HG03457 (cell line): ENCODE results near the gene IFITM1.
"Not testable (repeated sequence)": the region's sequence is repeated elsewhere in the genome, so short reads cannot be mapped to it uniquely, and the experiment has no call there.

Experiments
- ATAC-seq: cut with Tn5 transposase; IDR thresholded peaks from one replicate; pipeline ENCODE4 v1.9.1; 2021; ENCODE audit warnings: moderate number of reproducible peaks; ENCODE audit not compliant: unreplicated experiment

Gene IFITM1

DNA sequence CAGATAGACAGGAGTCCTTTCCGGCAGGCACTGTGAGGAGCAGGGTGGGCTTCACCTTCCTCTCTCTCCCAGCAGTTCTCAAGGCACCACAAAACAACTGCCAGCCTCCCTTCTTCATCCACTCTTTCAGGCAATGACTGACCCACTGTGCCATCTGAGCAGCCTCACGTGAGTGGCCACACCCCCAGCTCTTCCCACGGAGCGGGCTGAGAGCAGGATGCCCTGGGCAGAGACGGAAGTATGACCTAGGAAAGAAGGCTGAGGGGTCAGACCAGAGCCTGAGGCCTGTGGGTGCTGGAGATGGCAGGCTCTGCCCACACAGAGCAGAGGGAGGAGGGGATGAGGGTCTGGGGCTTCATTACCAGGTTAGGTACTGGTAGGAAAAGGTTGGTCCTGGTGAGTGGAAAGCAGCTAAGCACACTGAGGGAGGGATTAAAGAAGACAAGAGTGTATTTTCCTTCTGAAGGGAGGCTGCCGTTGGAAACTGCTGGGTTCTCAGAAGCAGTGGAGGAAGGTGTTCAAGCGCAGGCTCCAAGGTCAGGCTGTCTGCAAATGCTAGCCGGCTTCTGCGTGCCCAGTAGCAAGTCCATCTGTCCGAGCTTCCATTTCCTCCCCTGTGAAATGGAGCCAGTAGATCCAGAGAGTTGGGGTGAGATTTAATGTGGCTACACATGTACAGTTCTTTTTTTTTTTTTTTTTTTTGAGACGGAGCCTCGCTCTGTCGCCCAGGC is 31.0 kb upstream of the IFITM1 start:
- ATAC-seq: no peak

DNA sequence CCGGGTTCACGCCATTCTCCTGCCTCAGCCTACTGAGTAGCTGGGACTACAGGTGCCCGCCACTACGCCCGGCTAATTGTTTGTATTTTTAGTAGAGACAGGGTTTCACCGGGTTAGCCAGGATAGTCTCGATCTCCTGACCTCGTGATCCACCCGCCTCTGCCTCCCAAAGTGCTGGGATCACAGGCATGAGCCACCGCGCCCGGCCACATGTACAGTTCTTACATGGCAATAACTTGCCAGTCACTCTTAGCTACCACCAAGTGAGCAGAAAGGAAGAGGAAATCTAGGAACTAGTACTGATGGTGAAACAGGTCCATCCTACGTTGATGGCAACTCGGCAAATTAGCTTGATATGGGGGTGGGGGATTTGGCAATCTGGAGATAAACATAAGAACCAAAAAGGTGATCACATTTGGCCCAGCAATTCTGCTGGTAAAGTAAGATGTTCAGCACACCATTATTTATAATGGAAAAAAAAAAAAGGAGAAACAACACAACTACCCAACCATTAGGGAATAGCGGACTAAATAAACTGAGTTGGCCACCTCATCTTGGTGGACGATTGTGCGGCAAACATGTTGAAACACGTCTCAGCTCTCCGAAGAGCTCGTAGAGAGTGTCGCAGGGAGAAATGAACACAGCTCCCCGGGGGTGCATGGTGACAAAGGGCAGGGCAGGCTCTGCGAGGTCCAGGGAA is 30.3 kb upstream of the IFITM1 start:
- no peak for ATAC-seq

DNA sequence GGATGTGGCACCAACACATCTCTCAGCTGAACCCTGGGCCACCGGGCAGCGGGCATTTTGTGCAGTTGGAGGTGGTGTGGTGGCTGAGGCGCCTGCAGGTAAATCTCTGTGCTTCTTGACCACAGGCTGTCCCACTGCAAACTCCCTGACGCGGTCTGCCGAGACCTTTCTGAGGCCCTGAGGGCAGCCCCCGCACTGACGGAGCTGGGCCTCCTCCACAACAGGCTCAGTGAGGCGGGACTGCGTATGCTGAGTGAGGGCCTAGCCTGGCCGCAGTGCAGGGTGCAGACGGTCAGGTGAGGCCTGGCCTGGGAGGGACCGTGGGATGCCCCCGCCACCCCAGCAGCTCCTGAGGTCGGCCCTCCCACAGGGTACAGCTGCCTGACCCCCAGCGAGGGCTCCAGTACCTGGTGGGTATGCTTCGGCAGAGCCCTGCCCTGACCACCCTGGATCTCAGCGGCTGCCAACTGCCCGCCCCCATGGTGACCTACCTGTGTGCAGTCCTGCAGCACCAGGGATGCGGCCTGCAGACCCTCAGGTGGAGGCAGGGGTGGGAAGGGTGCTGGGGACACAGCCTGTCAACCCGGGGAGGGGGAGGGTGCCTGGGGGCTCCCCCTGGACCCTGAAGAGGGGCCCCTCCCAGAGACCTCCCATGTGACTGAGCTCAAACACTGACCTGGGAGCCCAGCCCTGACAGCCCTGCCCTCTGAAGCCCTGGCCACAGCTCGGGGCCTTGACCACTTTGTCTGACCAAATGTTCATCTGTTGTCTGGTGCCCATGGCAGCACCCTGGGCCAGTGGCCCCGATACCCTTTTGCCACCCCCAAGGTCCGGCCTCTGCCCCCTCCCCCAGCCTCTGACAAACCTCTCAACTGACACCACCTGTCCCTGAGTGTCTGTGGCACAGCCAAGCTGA is 29.5 kb upstream of the IFITM1 start:
- no peak for ATAC-seq

DNA sequence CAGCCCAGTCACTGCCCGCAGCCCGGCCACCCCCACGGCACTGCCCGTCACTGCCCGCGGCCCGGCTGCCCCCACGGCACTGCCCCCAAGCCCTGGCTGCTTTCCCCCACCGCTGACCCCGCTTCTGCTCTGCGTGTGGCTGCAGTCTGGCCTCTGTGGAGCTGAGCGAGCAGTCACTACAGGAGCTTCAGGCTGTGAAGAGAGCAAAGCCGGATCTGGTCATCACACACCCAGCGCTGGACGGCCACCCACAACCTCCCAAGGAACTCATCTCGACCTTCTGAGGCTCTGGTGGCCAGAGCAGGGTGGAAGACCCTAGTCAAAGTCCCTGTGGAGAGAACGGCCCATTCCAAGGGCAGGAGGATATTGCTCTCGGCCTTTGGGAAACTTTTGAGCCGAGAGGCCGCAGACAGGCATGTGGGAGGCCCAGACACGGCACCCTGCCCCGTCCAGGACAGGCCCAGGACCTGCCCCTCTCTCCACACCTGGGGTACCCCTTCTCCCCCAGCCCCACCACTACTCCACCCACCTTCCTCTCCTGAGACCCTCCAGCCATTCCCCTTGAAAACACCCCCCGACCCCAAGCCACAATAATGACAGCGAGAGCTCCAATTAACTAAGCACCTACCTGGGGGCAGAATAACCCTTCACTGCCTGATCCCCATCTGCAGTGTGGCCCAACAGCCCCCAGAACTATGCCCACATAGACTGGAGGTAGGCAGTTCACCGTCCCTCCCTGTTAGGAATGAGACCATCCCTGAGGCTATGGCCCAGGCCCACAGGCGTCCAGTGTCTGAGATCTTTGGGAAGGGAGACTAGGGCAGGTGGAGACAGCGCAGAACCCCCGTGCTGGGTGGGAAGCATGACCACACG is 28.6 kb upstream of the IFITM1 start:
- no peak for ATAC-seq

DNA sequence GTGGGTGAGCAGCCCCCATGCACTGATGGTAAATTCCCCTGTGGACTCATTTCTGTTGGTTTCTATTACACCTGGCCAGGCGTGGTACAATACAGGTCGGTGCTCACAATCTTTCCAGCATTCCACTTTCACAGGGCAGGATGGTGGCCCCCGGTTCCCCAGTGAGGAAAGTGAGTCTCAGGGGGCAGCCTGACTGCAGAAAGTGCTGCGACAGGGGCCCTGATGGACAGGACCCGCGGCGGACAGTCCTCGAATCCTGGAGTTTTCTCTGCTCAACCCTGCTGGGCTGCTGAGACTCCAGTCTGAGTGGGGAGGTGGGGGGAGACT is 28.0 kb upstream of the IFITM1 start:
- ATAC-seq: no peak

DNA sequence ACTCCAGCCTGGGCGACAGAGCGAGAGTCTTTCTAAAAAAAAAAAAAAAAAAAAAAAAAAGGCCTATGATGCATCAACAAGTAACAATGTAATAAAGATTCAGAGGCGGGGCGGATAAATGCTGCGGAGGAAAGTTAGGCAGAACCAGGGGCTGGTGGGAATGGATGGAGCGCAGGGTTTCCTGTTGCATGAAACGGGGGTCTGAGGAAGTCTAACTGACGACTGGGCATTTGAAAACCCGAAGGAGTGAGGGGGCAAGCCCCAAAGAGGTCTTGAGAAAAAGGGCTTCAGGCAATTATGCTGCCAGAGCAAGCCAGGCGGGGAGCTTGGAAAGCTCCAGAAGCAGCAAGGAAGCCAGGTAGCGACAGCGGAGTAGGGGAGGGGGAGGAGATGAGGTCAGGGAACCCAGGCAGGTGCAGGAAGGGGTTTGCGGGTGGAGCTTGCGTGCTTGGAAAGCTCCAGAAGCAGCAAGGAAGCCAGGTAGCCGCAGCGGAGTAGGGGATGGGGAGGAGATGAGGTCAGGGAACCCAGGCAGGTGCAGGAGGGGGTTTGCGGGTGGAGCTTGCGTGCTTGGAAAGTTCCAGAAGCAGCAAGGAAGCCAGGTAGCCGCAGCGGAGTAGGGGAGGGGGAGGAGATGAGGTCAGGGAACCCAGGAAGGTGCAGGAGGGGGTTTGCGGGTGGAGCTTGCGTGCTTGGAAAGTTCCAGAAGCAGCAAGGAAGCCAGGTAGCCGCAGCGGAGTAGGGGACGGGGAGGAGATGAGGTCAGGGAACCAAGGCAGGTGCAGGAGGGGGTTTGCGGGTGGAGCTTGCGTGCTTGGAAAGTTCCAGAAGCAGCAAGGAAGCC is 26.6 kb upstream of the IFITM1 start:
- not testable (repeated sequence) for ATAC-seq

DNA sequence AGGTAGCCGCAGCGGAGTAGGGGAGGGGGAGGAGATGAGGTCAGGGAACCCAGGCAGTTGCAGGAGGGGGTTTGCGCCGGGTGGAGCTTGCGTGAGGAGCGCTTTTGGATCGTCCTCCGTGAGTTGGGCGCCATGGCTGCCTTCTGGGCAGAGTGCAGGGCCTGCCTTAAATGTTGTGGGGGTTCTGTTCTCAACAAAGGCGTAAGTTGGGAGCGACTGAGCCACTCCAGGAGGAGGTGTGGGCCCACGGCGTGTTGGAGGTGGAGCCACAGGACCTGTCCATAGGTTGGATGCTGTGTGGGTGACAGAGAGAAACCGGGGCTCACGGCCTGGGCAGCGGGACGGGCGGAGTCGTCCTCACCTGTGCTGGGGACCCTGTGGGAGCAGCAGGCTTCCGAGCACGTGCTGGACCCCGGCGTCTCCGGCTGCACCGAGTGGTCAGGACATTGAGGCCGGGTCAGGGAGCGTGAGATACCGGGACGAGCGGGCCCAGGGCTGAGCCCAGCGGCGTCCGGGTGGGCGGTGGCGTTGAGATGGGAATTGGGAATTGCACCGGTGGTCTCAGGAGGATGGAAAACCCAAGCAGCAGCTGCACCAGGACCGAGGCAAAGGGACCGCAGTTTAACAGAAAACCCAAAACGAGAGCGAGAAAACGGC is 25.9 kb upstream of the IFITM1 start:
- no peak for ATAC-seq

DNA sequence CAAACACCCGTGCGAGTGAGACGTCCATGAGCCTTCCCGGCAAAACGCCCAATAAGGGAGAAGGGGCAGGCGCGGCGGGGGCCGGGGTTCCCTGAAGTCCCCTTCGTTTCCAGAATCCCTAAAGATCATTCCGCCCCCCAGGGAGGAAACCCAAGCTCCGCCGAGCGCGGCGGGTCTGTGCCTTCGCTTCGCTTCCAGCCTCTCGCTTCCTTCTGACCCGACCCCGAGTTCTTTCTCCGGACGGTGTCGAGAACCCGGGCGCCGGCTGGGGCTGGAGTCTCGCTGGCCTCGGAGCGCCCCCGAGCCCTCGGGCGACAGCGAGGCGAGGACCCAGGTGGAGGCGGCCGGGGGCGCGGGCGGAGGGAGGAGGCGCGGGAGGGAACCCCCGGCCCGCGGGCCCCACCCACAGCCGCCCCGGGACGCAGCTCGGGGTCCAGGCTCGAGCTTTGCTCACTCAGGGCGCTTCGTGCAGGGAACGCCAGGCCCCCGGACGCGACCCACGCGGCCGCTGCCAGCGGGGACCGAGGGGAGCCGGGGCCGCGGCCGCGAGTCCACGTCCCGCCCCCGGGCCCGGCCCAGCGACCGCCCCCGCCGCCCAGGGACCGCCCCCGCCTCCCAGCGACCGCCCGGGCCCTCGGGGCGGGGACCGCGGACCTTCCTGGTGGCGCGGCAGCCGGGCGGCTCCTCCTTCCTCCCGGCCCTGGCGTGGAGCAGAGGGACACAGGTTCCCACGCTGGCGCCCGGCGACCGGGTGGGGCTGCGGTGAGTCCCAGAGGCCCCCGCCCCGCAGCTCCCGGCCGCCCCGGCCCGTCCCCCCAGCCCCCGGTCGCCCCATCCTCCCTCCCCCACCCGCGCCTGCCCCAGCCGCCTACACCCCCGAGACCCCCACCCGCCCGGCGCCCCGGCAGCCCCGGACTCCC is 25.1 kb upstream of the IFITM1 start, which contains the start of gene PGGHG:
Gene PGGHG (plus strand): TSS at position 649 of the 920 bp plus-strand sequence. CDS start 691 bp downstream, outside the sequence.
- no peak for ATAC-seq

DNA sequence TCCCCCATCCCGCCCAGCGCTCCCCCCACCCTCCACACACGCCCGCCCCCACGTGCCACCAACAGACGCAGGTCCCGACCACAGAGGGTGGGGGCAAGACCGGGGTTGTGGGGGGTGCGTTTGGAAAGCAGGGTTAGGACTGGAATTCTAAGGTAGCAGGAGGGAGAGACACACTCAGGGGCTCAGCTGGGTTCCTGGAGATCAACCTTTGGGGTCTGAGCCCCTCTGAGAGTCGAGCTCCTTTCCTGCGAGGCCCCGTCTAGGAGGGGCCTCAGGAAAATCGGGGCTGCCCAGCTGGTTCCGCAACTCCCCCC is 24.5 kb upstream of the IFITM1 start:
- ATAC-seq: no peak

DNA sequence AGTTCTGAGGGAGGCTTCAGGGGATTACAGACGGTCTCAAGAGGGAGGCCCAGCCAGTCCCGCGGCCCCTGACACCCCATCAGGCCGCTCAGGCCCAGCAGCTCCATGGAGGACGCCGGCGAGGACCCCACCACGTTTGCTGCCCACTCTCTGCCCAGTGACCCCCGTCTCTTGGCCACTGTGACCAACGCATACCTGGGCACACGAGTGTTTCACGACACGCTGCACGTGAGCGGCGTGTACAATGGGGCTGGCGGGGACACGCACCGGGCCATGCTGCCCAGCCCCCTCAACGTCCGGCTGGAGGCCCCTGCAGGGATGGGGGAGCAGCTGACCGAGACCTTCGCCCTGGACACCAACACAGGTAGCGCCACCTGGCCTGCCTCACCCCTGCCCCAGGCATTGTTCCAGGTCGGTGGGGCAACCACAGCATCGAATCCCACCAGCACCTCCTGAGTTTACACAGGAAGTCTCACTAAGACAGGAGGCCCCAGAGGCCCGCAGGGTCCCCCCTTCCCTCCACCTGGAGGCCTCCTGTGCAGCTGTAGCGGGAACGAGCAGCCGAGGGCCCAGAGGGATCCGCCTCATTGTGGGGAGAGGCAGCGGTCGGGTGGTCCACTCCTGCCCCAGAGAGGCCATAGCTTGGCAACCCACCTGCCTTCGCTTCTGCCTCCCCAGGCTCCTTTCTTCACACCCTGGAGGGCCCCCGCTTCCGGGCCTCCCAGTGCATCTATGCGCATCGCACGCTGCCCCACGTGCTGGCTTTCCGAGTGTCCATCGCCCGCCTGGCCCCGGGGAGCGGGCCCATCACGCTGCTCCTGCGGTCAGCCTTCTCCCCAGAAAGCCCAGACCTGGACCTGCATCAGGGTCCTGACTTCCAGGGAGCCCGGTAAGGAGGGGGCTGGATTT is 23.9 kb upstream of the IFITM1 start:
- ATAC-seq: no peak

DNA sequence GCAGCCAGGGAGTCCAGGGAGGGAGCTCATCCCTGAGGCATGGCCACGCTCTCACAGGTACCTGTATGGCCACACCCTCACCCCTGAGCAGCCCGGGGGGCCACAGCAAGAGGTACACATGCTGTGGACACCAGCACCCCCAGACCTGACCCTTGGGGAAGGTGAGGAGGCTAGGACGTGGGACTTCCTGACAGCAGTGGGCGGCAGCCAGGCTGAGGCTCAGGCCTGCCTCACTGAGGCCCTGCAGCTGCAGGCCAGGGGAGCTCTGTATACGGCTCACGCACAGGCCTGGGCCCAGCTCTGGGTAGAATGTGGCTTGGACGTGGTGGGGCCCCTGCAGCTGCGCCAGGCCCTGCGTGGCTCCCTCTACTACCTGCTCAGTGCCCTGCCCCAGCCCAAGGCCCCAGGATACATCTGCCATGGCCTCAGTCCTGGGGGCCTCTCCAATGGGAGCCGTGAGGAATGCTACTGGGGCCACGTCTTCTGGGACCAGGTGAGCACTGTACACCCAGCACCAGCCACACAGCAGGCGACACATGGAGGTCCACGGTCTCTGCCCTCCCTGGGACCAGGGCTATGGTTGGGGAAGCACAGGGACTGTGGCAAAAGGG is 23.1 kb upstream of the IFITM1 start:
- no peak for ATAC-seq

DNA sequence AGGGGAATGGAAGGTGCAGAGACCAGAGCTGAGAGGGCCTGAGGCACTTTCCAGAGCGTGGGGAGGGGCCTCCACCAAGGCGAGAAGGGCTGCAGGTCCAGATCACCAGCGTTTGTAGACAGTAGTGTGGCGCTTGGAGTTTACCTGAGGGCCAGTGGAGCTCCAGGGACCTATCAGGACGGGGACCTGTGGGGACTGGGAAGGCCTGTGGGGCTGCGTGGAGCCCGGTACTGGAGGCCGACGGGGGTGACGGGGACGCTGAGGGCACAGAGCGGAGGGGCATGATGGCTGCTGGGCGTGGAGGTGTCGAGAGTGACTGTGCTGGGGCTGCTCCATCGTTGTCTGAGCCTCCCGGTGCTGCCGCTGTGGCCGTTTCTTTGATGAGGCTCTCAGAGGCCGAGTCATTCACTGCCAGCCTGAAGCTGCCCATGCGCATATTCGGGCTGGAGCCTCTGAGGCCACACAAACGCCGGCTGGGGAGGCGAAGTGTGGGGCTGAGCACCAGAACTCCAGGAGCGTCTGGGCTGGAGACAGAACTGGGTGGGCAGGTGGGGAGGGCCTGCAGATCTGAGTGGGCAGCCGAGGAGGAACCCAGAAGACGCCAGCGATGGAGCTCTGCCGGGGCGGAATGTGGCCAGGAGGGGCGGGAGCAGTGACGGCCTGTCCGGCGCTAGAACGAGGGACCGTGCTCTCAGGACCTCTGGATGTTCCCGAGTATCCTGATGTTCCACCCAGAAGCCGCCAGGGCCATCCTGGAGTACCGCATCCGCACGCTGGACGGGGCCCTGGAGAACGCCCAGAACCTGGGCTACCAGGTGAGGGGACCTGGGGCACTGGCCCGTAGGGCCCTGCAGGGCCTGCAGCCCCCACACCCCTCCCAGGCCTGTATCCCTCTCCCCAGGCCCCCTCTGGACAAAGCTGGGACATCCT is 22.3 kb upstream of the IFITM1 start:
- no peak for ATAC-seq

DNA sequence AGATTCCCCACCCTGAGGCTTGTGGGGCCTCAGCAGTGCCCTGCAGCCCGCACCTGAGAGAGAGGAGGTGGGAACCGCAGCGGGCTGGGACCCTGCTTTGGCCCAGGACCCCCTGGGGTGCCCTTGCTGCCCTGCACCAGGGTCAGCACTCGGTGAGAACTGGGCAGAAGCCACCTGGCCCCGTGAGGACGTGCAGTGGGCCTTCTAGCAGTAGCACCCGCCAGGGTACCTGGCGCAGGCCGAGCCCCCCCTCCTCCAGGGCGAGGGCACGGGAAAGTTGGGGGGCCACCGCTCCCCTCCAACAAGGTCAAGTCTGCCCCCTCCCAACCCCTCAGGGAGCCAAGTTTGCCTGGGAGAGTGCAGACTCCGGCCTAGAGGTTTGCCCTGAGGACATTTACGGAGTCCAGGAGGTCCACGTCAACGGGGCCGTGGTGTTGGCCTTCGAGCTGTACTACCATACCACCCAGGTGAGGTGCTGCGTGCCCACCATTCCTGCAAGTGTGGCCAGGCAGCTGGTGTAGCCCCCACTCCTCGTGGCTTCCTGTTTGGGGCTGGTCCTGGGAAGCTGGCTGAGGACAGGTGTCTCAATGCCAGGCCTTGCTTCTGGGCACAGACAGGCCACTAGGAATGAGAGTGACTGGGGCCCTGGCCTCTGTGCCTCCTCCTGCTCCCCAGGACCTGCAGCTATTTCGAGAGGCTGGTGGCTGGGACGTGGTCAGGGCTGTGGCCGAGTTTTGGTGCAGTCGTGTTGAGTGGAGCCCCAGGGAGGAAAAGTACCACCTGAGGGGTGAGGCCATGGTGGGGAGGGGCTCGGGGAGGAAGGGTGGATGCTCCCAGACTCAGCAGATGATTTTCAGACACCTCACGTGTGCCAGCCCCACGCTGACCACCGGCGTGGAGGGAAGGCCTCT is 21.4 kb upstream of the IFITM1 start:
- ATAC-seq: no peak

DNA sequence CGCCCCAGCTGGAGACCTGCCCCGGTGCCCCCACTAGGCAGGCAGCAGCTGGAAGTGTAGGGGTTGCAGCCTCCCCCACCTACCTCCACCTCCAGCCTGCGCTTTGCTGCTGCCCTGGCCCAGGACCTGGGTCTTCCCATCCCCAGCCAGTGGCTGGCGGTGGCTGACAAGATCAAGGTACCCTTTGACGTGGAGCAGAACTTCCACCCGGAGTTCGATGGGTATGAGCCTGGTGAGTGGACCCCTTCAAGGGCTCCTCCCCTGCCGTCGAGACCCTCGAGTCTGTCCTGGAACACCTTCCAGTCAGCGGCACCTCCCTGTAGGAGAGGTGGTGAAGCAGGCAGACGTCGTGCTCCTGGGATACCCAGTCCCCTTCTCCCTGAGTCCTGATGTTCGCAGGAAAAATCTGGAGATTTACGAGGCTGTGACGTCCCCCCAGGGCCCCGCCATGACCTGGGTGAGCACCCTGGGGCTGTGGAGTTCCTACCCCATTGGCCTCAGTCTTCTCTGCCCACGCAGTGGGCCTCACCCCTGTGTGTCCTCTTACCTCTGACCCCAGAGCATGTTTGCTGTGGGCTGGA is 20.5 kb upstream of the IFITM1 start:
- ATAC-seq: no peak
